CD14-positive monocyte (primary cell): ENCODE data around the gene GALNT18. TPM values are rescaled to one million over a fixed set of nuclear protein-coding genes. Genes with fewer than 3 reads are reported as not detected.

Experiments used
- DNase-seq, 3 donors: peaks; one replicate each; pipeline ENCODE4 v3.0.0-alpha.2; 2011 to 2022
- H2AFZ ChIP-seq: 2 replicates; pipeline ENCODE4 v1.6.0; 2012; ENCODE audit warnings: mild to moderate bottlenecking, low read depth, low read length, inconsistent platforms; ENCODE audit not compliant: insufficient read depth, poor library complexity, severe bottlenecking
- H3K27ac ChIP-seq, 2 donors: 1 replicate in 1 of 2; 2 replicates in 1 of 2; pipeline ENCODE4 v1.5.1; 2012 to 2013; ENCODE audit warnings: low read length in 2 of 2, control low read depth in 1 of 2, inconsistent platforms in 1 of 2, low read depth in 1 of 2, mild to moderate bottlenecking in 1 of 2
- H3K27me3 ChIP-seq, 2 donors: one replicate each; pipeline versions ENCODE4 v1.6.0 to v1.6.1; 2011 to 2013; ENCODE audit warnings: low read length in 2 of 2; ENCODE audit not compliant: control insufficient read depth in 2 of 2, insufficient read depth in 2 of 2
- H3K36me3 ChIP-seq, 2 donors: replicated peaks in 1 of 2; 1 replicate in 1 of 2; 2 replicates in 1 of 2; pipeline versions ENCODE4 v1.5.1 to v1.6.1; 2012 to 2013; ENCODE audit warnings: low read length in 2 of 2, control low read depth in 1 of 2, inconsistent platforms in 1 of 2, mild to moderate bottlenecking in 1 of 2; ENCODE audit not compliant: insufficient read depth in 2 of 2, control insufficient read depth in 1 of 2
- H3K4me1 ChIP-seq, 2 donors: 1 replicate in 1 of 2; 2 replicates in 1 of 2; pipeline versions ENCODE4 v1.5.1 to v1.6.1; 2012 to 2013; ENCODE audit warnings: low read length in 2 of 2, control low read depth in 1 of 2, inconsistent platforms in 1 of 2, mild to moderate bottlenecking in 1 of 2, moderate library complexity in 1 of 2; ENCODE audit not compliant: insufficient read depth in 2 of 2, control insufficient read depth in 1 of 2
- H3K4me2 ChIP-seq: replicated peaks from 2 replicates; pipeline ENCODE3; 2012; ENCODE audit warnings: low read length, moderate library complexity, mild to moderate bottlenecking; ENCODE audit not compliant: poor library complexity, severe bottlenecking; ENCODE audit errors: extremely low read depth
- H3K4me3 ChIP-seq, 3 experiments: fragments of 200-600 bp in 1 of 3; sonication (generic) in 1 of 3; replicated peaks in 1 of 3; 1 replicate in 2 of 3; 2 replicates in 1 of 3; pipeline ENCODE4 v1.5.1; 2011 to 2013; ENCODE audit warnings: low read length in 3 of 3, mild to moderate bottlenecking in 3 of 3, control low read depth in 2 of 3, low read depth in 2 of 3, inconsistent platforms in 1 of 3, moderate library complexity in 1 of 3
- H3K79me2 ChIP-seq: 2 replicates; pipeline ENCODE4 v1.6.0; 2012; ENCODE audit warnings: mild to moderate bottlenecking, control low read depth, inconsistent platforms, low read length, moderate library complexity; ENCODE audit not compliant: insufficient read depth
- H3K9ac ChIP-seq: 2 replicates; pipeline ENCODE4 v1.6.0; 2017; ENCODE audit warnings: low read length, mild to moderate bottlenecking; ENCODE audit not compliant: insufficient read depth, poor library complexity, severe bottlenecking
- H3K9me3 ChIP-seq, 2 donors: replicated peaks in 1 of 2; 1 replicate in 1 of 2; 2 replicates in 1 of 2; pipeline versions ENCODE4 v1.5.1 to v1.6.1; 2012 to 2013; ENCODE audit warnings: low read length in 2 of 2, control low read depth in 1 of 2; ENCODE audit not compliant: control insufficient read depth in 1 of 2, insufficient read depth in 1 of 2
- H4K20me1 ChIP-seq: 2 replicates; pipeline ENCODE4 v1.6.0; 2012; ENCODE audit warnings: mild to moderate bottlenecking, low read length, control low read depth, moderate library complexity; ENCODE audit not compliant: insufficient read depth
- H3K27ac Mint-ChIP-seq, 7 donors: one replicate each; pipeline ENCODE4 v1.8.0; 2020; ENCODE audit warnings: mild to moderate bottlenecking in 7 of 7, mixed read lengths in 7 of 7, moderate library complexity in 6 of 7, inconsistent platforms in 2 of 7
- H3K27me3 Mint-ChIP-seq, 3 donors: one replicate each; pipeline ENCODE4 v1.8.0; 2021 to 2022; ENCODE audit warnings: low read depth in 3 of 3, mild to moderate bottlenecking in 3 of 3, mixed read lengths in 3 of 3, moderate library complexity in 3 of 3, inconsistent platforms in 1 of 3
- H3K36me3 Mint-ChIP-seq, 2 donors: one replicate each; pipeline ENCODE4 v1.8.0; 2020; ENCODE audit warnings: mixed read lengths in 2 of 2, inconsistent platforms in 1 of 2, mild to moderate bottlenecking in 1 of 2
- H3K4me1 Mint-ChIP-seq: one replicate; pipeline ENCODE4 v1.8.0; 2020; ENCODE audit warnings: mild to moderate bottlenecking, mixed read lengths
- H3K4me3 Mint-ChIP-seq, 2 donors: one replicate each; pipeline ENCODE4 v1.8.0; 2020; ENCODE audit warnings: mild to moderate bottlenecking in 2 of 2, mixed read lengths in 2 of 2, moderate library complexity in 1 of 2
- H3K9me3 Mint-ChIP-seq, 7 donors: one replicate each; pipeline ENCODE4 v1.8.0; 2020 to 2022; ENCODE audit warnings: mixed read lengths in 7 of 7, mild to moderate bottlenecking in 6 of 7, moderate library complexity in 6 of 7, inconsistent platforms in 2 of 7
- WGBS: methylation state at CpG from one replicate; pipeline ENCODE4 v1.1.5; 2013; ENCODE audit warnings: missing lambda C conversion rate; ENCODE audit not compliant: insufficient coverage; 5-methylcytosine and 5-hydroxymethylcytosine counted together
- intact Hi-C, 2 donors: fragments of 100-400 bp; cut with micrococcal nuclease; formaldehyde crosslinking; loops; one replicate each; pipeline versions ENCODE4 v1.15.0 to v1.15.1; 2023
- polyA plus RNA-seq, 3 donors: library from polyadenylated mRNA; depleted of rRNA in 1 of 3; unstranded in 2 of 3; stranded (reverse) in 1 of 3; fragments of 300-500 nt in 2 of 3; fragments of >200 nt in 1 of 3; fragmentation: Illumina TruSeq in 2 of 3; gene quantifications; 1 replicate in 2 of 3; 2 replicates in 1 of 3; pipeline ENCODE4 v1.2.3, GENCODE V29; 2012 to 2021
- TF ChIP-seq, protein P1 (sequence below): fragments of 200-600 bp; IDR thresholded peaks from one replicate; pipeline ENCODE4 v1.8.0; 2022; ENCODE audit warnings: antibody characterized with exemption, mild to moderate bottlenecking

GALNT18 gene
- polyA plus RNA-seq, 3 donors, result not detected

DNA sequence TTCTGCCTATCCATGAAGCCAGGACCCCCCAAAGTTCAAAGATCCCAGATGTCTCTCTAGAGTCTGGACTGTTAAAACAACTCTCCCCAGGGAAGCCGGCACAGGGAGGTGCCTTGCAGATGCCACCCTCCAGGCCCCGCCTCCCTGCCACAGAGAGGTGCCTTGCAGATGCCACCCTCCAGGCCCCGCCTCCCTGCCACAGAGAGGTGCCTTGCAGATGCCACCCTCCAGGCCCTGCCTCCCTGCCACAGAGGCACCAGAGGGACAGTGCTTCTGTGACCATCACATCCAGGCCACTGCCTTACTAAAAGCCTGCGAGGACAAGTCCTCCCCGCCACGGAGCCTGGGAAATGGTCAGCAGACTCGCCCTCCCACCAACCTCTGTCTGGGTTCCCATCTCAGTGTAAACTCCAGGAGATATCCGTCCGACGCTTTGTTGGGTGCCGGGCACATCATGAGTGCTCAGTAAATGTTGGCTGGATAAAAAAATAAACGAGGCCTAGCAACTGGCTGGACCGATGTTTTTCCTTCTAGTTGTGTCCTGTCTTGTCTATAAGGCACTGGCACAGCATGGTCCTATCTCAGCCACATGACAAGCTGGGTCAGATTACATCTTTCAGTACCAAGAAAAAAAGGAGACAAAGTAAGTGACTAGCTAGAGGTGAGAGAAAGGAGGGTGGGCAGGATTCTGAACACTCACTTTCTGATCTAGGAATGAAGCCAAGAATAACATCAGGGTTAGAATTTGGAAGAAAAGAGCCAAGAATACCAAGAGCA is 177.6 kb downstream of the GALNT18 start:
- H3K27ac Mint-ChIP-seq, result no peak overlapping the region

DNA sequence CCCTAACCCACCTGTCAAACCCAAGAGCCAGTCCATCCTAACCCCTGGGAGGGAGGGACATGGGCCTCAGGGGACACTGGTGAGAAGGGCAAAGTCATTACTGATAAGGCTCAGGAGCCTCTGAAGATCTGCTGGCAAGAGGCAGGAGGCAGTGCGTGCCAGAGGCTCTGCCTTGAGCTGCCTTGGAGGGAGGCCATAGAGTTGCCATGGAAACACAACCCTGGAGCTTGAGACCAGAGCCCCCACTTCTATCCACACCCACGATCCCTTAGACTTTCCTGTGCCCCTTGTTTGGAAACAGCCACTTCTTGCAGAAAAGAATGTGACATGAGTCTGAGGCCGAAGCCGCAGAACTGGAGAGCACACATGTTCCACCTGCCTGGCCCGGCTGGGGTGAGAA is 179.0 kb downstream of the GALNT18 start:
- no peaks in the 10 kb centered on the region for H3K4me1 Mint-ChIP-seq
- 90% methylated on average over 5 of the region's 5 CpGs for WGBS

More for the DNA sequence above, 177.6 kb downstream of the GALNT18 start:
- H2AFZ ChIP-seq, result no peak overlapping the region
- no peak overlapping the region for H3K27ac ChIP-seq
- TF ChIP-seq, protein P1, sequence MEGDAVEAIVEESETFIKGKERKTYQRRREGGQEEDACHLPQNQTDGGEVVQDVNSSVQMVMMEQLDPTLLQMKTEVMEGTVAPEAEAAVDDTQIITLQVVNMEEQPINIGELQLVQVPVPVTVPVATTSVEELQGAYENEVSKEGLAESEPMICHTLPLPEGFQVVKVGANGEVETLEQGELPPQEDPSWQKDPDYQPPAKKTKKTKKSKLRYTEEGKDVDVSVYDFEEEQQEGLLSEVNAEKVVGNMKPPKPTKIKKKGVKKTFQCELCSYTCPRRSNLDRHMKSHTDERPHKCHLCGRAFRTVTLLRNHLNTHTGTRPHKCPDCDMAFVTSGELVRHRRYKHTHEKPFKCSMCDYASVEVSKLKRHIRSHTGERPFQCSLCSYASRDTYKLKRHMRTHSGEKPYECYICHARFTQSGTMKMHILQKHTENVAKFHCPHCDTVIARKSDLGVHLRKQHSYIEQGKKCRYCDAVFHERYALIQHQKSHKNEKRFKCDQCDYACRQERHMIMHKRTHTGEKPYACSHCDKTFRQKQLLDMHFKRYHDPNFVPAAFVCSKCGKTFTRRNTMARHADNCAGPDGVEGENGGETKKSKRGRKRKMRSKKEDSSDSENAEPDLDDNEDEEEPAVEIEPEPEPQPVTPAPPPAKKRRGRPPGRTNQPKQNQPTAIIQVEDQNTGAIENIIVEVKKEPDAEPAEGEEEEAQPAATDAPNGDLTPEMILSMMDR, result no peak
- H3K9me3 ChIP-seq, result no peaks in the 10 kb centered on the region
- H3K79me2 ChIP-seq, result no peaks in the 10 kb centered on the region
- H3K36me3 ChIP-seq, result no peaks in the 10 kb centered on the region
- no peaks in the 10 kb centered on the region for H3K4me1 ChIP-seq
- H3K9ac ChIP-seq, result no peak overlapping the region
- no peak overlapping the region for H3K4me3 ChIP-seq
- no peaks in the 10 kb centered on the region for H4K20me1 ChIP-seq
- Mint-ChIP-seq H3K27me3 (peaks cover 2 to 21% (median 10%) of the 10 kb centered on the region in 3 donors), H3K4me1 (no peaks in the 10 kb centered on the region), H3K4me3 (no peak overlapping the region), H3K9me3 (peaks cover 0 to 5% (median 2%) of the 10 kb centered on the region in 7 donors), H3K36me3 (no peaks in the 10 kb centered on the region)
- intact Hi-C loops, result no loop called here
- DNase-seq, result no peak
- WGBS, result 92% methylated on average over 9 of the region's 13 CpGs
- H3K27me3 ChIP-seq, result peaks cover 0 to 3% of the 10 kb centered on the region in 2 donors
- H3K4me2 ChIP-seq, result no peak overlapping the region

More for the DNA sequence above, 179.0 kb downstream of the GALNT18 start:
- no peak overlapping the region for H3K27ac ChIP-seq
- H3K27me3 ChIP-seq, result peaks cover 0 to 3% of the 10 kb centered on the region in 2 donors
- H4K20me1 ChIP-seq, result no peaks in the 10 kb centered on the region
- no peak overlapping the region for H3K4me2 ChIP-seq
- H3K4me1 ChIP-seq, result no peaks in the 10 kb centered on the region
- H3K27me3 Mint-ChIP-seq, result peaks cover 2 to 24% (median 13%) of the 10 kb centered on the region in 3 donors
- no peak for DNase-seq
- no peak overlapping the region for H3K4me3 ChIP-seq
- no peaks in the 10 kb centered on the region for H3K79me2 ChIP-seq
- no peaks in the 10 kb centered on the region for H3K9me3 ChIP-seq
- no peak overlapping the region for H3K4me3 Mint-ChIP-seq
- H3K36me3 Mint-ChIP-seq, result no peaks in the 10 kb centered on the region
- intact Hi-C loops, result no loop called here
- TF ChIP-seq, protein P1, result no peak
- H2AFZ ChIP-seq, result no peak overlapping the region
- no peaks in the 10 kb centered on the region for H3K36me3 ChIP-seq
- peaks cover 0 to 5% (median 2%) of the 10 kb centered on the region in 7 donors for H3K9me3 Mint-ChIP-seq
- H3K27ac Mint-ChIP-seq, result no peak overlapping the region
- H3K9ac ChIP-seq, result no peak overlapping the region
